ENCODE results near the gene TRIM38.
"Not testable (repeated sequence)": the region's sequence is repeated elsewhere in the genome, so short reads cannot be mapped to it uniquely, and the experiment has no call there.

Gene TRIM38

DNA sequence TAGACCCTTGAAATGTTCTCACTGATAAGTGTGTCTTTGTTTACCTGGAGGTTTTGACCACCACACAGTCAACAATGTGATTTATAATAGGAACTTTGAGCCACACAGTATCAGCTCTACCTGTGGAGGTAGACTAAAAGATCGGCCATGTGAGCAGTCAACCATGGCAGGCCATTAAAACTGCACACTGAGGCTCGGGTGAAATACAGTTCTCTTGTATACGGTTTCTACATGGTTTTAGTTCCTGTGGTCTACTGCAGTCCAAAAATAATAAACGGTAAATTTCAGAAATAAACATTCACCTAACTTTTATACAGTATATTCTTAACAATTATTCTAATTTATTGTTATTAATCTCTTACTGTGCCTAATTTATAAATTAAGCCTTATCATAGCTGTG lies 47.2 kb downstream of the TRIM38 start:
- DNase-seq = no peak

DNA sequence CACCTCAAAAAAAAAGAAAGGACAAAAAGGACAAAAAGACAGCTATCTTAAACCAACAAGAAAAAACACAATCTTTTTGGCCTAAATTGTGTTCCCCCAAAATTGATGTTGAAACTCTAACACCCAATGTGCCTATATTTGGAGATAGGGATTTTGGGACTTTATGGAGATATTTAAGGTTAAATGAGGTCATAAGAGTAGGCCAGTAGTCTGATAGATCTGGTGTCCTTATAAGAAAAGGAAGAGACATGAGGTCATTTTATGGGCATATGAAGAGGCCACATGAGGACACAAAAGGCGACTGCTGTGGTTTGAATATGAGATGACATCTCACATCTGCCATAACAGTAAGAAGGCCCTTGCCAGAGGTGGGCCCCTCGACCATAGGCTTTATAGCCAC lies 49.5 kb downstream of the TRIM38 start:
- DNase-seq = no peak

DNA sequence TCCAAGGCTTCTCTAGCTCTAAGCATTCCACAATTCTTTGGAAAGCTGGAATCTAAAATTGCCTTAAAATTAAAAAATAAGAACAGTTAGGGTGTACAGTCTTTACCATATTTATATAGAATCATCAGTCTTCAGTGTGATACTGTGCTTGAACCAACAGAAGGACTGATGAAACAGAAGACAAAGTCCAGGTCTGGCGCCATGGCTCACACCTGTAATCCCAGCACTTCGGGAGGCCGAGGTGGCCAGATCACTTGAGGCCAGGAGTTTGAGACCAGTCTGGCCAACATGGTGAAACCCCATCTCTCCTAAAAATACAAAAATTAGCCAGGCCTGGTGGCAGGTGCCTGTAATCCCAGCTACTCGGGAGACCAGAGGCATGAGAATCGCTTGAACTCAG lies 51.8 kb downstream of the TRIM38 start:
- DNase-seq = not testable (repeated sequence)

DNA sequence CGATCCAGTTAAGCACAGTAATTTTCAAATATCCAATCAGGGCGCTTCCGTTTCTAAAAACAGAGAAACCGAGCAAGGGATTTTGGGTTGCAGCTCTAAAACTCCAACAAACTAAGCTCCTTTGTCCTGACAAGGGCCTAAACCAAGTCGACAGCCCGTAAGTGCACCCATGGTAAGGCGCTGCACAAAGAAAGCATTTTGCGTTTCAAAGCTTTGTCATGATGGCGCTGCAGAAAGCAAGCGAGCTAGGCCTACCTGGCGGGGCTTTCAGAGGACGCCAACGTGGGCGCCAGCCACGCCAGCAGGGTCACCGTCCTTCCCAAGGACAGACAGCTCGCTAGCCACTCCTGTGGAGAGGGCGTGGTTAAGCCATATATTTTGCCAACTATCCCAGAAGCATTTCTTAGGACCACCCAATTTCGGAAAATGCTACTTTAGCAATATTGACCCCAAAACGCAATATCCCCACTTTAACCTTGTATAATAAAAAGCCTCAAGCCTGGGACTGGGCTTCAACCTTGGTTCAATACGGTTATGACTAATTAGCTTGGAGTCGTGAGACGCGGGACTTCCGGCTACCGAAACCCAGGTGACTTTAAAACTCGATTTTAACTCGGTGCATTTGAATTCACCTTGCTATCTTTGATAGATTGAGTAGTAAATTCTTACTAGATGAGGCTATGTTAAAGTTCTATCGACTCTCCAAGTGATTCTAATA lies 53.8 kb downstream of the TRIM38 start:
- DNase-seq = no peak

DNA sequence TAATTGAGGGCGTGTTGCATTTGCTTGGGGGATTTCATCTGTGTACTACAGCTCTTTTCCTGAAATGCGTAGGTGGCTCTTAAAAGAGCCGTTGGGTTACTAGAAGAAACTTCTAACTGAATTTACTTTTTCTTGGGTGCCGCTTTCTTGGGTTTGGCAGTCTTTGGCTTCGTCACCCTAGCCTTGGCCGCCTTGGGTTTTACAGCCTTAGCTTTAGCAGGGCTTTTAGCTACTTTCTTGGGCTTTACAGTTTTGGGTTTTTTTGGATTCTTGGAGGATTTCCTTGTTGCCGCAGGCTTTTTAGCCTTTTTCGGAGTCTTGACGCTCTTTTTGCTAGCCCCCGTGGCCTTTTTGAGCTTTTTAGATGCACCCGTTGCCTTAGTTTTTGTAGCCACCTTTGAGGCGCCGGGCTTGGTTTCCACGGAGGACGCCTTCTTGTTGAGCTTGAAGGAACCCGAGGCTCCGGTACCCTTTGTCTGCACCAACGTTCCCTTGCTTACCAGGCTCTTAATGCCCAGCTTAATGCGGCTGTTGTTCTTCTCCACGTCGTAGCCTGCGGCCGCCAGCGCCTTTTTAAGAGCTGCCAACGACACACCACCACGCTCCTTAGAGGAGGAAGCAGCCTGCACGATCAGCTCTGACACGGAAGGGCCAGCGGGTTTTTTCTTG lies 54.5 kb downstream of the TRIM38 start:
- DNase-seq = no peak

DNA sequence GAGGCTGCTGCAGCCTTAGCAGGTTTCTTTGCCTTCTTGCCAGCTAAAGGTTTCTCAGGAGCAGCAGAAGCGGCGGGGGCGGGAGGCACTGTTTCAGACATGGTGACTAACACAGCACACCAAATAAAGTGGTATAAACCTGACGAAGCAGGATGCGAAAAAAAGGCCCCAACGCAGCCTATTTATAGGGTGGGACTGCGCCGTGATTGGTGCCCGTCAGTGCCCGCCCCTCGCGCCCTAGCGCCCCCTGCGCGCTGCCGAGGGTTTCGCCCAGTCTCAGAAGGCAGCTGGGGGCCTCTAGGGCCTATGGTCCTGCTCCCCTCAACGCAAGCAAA lies 55.0 kb downstream of the TRIM38 start:
- peak; percentile 74 to 78 for DNase-seq

DNA sequence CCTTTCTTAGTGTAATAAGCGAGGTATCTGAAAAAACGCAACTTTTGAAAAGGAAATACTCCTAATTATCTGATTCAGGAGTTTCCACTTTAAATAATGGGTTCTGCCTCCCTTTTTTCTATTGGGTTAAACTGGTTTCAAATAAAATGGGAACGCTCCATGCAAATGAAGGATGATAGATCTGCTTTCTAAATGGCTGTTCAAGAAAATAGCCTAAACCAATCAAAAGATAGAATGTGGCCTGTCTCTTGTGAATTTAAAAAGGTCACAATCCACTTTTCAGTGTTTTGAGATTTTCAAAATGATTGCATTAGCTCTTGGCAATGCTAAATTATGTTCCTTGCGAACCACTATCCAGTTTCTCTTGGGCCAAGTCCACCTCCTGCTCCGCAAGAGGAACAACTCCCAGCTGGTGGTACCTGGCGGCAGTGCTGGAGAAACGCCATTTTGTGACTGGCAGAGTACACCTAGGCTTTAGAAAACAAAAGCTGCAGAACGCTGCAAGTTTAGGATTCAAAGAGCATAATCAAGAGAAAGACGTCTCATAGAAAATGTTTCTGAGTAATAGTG lies 56.7 kb downstream of the TRIM38 start:
- DNase-seq = no peak

DNA sequence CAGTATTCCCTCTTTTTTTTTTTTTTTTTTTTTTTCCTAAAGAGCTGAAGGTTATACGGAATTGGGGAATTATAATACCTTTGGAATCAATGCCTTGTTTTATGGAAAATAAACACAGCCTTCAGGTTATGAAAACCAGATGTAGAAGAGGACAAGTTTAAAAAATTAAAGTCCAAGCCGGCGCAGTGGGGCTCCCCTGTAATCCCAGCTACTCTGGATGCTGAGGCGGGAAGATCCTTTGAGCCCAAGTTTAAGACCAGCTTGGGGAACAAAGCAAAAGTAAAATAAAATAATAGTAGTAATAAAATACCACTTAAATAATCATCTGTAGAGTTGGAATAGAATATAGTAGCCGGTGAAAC lies 57.3 kb downstream of the TRIM38 start:
- no peak for DNase-seq

DNA sequence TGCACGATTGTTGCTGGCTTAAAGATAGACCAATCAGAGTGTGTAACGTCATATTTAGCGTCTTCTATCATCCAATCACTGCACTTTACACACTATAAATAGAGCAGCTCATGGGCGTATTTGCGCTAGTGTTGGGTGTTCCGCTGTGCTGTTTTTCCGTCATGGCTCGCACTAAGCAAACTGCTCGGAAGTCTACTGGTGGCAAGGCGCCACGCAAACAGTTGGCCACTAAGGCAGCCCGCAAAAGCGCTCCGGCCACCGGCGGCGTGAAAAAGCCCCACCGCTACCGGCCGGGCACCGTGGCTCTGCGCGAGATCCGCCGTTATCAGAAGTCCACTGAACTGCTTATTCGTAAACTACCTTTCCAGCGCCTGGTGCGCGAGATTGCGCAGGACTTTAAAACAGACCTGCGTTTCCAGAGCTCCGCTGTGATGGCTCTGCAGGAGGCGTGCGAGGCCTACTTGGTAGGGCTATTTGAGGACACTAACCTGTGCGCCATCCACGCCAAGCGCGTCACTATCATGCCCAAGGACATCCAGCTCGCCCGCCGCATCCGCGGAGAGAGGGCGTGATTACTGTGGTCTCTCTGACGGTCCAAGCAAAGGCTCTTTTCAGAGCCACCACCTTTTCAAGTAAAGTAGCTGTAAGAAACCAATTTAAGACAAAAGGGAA lies 57.9 kb downstream of the TRIM38 start:
- DNase-seq = peak; percentile 84 to 94

DNA sequence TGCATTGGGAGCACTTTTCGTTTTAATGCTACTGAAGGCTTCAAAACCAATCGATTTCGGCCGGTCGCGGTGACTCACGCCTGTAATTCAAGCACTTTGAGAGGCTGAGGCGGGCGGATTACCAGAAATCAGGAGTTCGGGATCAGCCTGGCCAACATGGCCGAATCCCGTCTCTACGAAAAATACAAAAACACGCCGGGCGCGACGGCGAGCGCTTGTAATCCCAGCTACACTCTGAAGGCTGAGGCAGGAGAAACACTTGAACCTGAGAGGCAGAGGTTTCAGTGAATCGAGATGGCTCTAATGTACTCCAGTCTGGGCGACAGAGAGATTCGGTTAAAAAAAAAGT lies 58.4 kb downstream of the TRIM38 start:
- no peak for DNase-seq

DNA sequence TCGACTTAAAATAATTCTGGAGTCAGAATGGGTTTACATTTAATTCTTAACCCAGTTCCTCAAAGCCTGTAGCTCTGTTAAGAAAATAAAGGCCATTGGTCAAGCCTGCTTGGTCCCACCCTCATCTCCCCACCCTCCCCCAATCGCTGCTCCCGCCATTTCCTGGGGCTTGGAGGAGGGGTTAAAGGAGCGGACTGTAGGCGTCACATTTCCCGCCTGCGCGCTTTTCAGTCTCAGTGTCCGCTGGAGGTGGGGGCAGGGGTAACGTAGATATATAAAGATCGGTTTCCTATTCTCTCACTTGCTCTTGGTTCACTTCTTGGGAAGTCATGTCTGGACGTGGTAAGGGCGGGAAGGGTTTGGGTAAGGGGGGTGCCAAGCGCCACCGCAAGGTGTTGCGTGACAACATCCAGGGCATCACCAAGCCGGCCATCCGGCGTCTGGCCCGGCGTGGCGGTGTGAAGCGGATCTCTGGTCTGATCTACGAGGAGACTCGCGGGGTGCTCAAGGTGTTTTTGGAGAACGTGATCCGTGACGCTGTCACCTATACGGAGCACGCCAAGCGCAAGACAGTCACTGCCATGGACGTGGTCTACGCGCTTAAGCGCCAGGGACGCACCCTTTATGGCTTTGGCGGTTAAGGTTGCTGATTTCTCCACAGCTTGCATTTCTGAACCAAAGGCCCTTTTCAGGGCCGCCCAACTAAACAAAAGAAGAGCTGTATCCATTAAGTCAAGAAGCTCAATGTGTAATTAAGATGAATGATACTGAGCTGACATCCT lies 58.9 kb downstream of the TRIM38 start:
- peak; percentile 95 for DNase-seq

DNA sequence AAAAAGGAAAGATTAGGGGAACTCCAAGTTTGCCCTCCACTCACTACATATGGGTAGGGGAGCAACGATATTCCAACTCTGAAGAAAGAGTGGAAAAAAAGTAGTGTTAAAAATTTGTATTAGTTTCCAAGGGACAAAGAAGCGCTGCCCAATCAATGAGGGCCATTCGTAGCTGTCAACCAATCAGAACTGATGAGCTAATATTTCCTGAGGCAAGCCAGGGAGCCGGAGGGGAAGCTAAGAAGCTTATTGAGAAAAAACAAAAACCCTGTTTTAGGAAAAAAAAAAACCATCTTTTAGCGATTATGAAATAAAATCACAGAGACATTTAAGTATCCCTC lies 59.5 kb downstream of the TRIM38 start:
- DNase-seq = peak; percentile 59 to 74

DNA sequence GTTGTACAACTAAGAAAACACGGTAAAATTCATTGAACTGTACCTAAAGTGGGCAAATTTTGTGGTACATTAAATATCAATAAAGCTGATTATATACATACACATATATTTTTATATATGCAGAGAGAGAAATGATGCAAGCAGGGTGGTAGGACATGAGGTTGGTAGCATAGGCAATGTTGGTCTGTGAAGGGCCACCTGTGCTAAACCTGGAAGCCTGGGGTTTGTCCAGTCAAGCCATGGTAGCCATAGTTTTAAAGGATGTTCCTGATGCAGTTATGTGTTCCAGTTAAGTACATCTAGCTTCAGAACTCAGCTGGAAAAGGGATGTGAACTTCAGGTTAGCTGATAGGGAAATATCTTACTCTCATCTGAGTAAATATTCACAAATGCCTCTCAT lies 60.1 kb downstream of the TRIM38 start:
- no peak for DNase-seq

DNA sequence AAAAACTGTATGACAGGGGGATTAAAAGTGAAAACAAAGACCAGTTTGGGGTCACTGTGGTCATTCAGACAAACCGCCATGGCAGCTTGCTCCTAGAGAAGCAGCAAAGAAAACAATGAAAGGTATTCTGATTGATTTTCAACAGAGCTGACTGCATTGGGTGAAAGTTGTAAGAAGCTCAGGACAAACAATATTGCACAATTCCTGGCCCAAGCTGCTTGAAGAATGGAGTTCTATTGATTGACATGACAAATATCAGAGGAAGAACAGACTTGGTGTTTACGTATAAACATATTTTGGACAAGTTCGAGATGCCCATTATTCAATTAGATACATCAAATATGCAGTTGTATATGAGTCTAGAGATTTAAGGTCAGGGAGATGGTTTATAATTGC lies 62.0 kb downstream of the TRIM38 start:
- no peak for DNase-seq

DNA sequence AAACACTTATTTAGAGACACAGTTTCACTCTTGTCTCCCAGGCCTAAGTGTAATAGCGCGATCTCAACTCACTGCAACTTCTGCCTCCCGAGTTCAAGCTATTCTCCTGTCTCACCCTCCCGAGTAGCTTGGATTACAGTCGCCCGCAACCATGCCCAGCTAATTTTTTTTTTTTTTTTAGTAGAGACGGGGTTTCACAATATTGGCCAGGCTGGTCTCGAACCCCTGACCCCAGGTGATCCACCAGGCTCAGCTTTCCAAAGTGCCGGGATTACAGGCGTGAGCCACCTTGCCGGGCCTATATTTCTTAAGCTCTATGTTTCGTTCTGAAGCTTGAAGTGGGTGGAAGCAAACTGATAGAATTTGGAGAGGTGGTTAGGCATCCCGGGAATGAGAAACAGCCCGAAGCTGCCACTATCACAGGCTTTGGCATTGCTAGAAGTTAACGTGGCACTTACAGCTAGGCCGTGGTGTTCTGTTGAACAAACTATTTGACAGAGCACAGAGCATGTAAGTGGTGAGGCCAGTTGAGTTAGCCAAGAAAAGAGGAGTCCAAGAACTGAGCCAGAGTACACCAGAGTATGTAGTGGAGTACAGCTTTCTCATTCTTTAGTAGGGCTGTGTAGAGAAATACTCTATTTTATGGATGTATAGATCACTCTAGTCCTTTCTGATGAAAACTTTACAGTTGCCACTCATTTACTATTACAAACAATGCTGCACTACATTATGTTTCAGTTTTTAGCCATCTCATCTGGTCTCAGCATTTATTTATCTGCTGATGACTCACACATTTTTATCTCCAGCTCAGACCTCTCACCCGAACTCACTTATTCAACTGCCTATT lies 62.7 kb downstream of the TRIM38 start:
- no peak for DNase-seq

DNA sequence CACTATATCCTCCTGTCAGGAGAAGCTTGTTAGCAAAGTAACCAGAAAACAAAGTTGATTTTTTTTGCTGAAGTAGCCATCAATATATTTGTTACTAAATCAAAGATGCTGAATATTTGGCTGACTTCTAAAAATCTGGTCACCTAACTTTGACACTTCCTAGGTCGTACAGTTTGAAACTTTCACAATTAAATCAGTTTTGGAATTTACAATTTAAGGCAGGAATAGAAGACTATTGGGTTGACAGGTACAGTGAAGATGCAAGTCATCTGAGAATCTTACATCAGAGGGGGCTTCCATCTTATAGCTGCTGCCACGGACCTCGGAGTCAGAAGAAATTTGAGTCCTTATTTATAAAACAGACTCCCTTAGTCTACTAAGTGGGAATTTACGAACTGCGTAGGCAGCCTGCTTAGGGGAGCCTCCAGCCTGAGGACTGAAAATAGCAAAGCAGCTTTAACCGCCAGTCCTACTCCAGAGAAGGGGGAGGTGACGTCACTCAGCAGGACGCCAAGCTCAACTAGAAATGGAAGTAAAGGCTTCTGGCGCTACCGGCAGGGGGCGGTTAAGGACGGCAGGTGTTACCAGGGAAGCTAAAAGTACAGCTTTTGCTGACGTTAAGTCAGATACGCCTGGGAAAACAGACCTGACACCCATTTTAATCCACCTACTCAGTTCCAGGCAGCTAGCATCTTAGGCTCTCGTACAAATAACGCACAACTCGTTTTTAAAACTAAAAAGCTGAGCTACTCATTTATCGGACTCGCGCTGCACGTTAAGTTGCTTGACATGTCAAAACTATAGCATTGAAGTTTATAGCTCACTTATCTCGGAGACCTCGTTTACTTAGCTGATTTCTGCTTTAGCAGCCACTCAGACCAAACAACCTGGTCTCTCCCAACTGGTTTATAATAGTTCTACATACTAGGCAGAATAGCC lies 63.6 kb downstream of the TRIM38 start:
- DNase-seq = peak; percentile 95 to 96

DNA sequence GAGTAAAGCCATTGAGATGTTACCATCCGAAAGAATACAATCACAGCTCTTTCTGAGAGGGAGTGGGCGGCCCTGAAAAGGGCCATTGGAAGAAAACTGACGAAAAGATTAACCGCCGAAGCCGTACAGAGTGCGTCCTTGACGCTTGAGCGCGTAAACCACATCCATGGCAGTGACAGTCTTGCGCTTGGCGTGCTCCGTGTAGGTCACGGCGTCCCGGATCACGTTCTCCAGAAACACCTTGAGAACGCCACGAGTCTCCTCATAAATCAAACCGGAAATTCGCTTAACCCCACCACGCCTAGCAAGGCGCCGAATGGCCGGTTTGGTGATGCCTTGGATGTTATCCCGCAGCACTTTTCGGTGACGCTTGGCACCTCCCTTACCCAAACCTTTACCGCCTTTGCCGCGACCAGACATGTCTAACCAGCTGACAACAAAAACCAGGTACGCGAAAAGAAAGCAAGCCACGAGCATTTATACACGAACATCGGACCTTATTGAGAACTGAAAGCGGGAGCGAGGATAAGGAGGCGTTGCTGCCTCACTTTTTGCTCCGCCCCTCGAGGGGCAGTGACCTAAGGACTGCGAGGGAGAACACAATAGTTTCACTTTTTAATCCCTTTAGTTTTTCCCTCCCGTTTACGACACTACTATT lies 64.4 kb downstream of the TRIM38 start:
- DNase-seq = peak; percentile 95 to 98

DNA sequence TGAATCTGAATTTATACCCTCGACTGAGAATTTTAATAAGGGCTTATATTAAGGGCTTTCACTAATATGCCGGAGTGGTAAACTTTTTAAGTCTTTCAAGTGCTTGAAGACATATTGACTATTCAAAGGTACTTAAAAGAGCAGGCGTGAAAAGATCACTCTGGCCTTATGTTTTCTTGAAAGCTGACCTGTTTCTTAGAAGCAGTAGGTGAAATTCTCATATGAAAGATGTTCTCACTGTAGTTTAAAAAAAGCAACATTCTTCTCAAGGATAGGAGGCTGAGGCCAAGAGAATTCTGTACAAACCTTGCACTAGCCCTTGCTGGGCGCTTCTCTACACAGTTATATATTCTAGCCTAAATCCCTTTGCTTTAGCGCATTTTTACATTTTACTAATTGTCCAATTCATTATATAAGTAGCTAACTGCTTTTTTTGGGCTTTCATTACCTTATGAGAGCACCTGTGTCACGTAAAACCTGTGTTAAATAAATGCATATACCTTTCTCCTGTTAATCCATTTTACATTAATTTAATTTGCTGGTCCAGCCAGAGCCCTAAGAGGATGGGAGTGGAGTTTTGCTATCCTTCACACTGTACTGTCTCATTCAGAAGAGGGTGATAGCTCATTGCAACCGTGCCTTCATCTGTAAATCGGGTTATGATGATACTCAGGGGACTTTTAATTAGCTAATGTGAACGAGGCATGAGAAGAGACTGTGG lies 65.0 kb downstream of the TRIM38 start:
- DNase-seq = no peak

DNA sequence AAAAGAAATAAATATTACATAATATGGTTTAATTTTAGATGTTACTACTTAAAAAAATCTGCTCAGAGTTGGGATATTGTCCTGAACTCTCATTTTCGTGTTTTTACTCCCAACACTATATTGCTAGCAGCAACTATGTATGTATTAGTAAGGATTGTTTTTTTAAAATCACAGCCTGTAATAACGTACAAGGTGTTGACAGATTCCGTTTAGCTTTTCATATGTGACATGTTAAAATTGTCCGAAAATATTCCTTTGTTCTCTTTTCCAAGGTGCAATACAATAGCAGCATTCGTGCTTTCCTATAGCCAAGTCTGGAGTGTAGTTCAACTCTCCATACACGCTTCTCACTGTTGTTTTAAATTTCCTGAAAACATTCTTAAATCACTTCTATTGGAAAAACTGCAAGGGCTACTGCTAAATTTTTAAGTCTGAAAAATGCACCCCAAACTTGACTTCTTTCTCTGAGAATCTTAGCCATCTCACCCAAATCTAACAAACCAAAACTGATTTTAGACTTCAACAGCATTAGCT lies 65.7 kb downstream of the TRIM38 start:
- DNase-seq = no peak
